Naive B cell (primary cell): ENCODE results near the gene OR10A6. TPM values are rescaled to one million over a fixed set of nuclear protein-coding genes. Genes with fewer than 3 reads are reported as not detected.

Experiments
- ATAC-seq, 2 donors: fragments of 150-1000 bp; cut with Tn5 transposase; 2 replicates each; pipeline ENCODE4 v1.10.0; 2021; ENCODE audit warnings: low read depth in 2 of 2, mild to moderate bottlenecking in 2 of 2, moderate library complexity in 2 of 2
- DNase-seq: peaks from one replicate; pipeline ENCODE4 v3.0.0; 2022
- H3K27ac Mint-ChIP-seq, 6 donors: one replicate each; pipeline ENCODE4 v1.8.0; 2020 to 2022; ENCODE audit warnings: mild to moderate bottlenecking in 6 of 6, mixed read lengths in 6 of 6, moderate library complexity in 5 of 6, inconsistent platforms in 2 of 6
- H3K27me3 Mint-ChIP-seq, 3 donors: one replicate each; pipeline ENCODE4 v1.8.0; 2021 to 2022; ENCODE audit warnings: mixed read lengths in 3 of 3, mild to moderate bottlenecking in 1 of 3
- H3K36me3 Mint-ChIP-seq, 2 donors: one replicate each; pipeline ENCODE4 v1.8.0; 2020 to 2022; ENCODE audit warnings: mixed read lengths in 2 of 2, inconsistent platforms in 1 of 2, mild to moderate bottlenecking in 1 of 2
- H3K4me1 Mint-ChIP-seq, 3 donors: one replicate each; pipeline ENCODE4 v1.8.0; 2020 to 2022; ENCODE audit warnings: mixed read lengths in 3 of 3, inconsistent platforms in 1 of 3, mild to moderate bottlenecking in 1 of 3, moderate library complexity in 1 of 3
- H3K4me3 Mint-ChIP-seq, 8 donors: one replicate each; pipeline ENCODE4 v1.8.0; 2020 to 2022; ENCODE audit warnings: mild to moderate bottlenecking in 8 of 8, mixed read lengths in 8 of 8, moderate library complexity in 8 of 8, inconsistent platforms in 2 of 8
- H3K9me3 Mint-ChIP-seq, 7 donors: one replicate each; pipeline ENCODE4 v1.8.0; 2020 to 2022; ENCODE audit warnings: mixed read lengths in 7 of 7, mild to moderate bottlenecking in 5 of 7, inconsistent platforms in 2 of 7, moderate library complexity in 1 of 7
- polyA plus RNA-seq, 6 donors: library from polyadenylated mRNA; unstranded; fragments of 300-500 nt; fragmentation: Illumina TruSeq; gene quantifications; one replicate each; pipeline ENCODE4 v1.2.3, GENCODE V29; 2021; ENCODE audit warnings: low read depth in 6 of 6

OR10A6 gene
- polyA plus RNA-seq, 6 donors from 2014 or later: not detected

DNA sequence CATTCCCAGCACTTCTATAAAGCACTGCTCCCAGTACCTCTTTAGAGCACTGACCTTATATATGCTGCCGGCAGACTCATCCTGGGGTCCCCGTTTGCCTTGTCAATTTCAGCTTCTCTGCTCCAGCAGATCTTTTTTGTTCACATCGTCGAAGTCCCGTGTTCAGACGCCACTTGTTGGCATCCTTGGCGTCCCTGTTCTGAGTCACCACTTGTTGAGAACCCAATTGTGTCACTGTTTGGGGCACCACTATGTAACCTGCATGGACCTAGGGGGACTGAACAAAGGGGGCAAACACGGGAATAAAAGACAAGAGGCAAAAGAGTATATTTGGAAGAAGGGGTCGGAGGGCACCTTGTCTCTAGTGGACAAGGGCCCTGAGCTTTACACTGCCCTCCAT, 25.5 kb downstream of the OR10A6 start:
- Mint-ChIP-seq H3K27me3 (peaks cover 34 to 75% (median 52%) of the 10 kb centered on the region in 3 donors), H3K9me3 (peaks cover 0 to 2% (median 0%) of the 10 kb centered on the region in 7 donors)

DNA sequence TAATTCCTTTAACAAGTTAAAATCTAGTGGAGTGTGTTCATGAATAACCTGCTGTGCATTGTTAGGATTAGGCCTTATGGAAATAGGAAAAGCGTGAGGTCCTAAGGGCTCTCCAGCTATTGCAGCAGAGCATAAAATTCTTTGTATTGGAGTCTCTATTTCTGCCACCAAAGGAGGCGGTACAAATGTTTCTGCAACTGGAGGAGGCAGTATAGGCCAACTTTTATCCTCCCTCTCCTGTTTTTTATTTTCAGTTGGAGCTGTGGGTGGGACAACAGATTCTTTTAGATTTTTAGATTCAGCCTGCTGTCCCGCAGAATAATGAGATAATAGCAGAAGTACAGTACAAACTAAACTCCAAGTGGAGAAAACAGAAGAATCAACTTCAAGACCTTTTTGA, 26.2 kb downstream of the OR10A6 start:
- ATAC-seq (no peak), DNase-seq (no peak)
- Mint-ChIP-seq H3K9me3 (peaks cover 0 to 3% (median 0%) of the 10 kb centered on the region in 7 donors), H3K36me3 (peaks cover 0 to 4% of the 10 kb centered on the region in 2 donors), H3K4me3 (no peak overlapping the region), H3K27me3 (peaks cover 29 to 69% (median 45%) of the 10 kb centered on the region in 3 donors), H3K4me1 (no peaks in the 10 kb centered on the region), H3K27ac (no peak overlapping the region)

More for the DNA sequence above, 25.5 kb downstream of the OR10A6 start:
- DNase-seq: no peak
- ATAC-seq: no peak
- H3K27ac Mint-ChIP-seq: no peak overlapping the region
- H3K4me3 Mint-ChIP-seq: no peak overlapping the region
- H3K36me3 Mint-ChIP-seq: no peaks in the 10 kb centered on the region
- no peaks in the 10 kb centered on the region for H3K4me1 Mint-ChIP-seq

DNA sequence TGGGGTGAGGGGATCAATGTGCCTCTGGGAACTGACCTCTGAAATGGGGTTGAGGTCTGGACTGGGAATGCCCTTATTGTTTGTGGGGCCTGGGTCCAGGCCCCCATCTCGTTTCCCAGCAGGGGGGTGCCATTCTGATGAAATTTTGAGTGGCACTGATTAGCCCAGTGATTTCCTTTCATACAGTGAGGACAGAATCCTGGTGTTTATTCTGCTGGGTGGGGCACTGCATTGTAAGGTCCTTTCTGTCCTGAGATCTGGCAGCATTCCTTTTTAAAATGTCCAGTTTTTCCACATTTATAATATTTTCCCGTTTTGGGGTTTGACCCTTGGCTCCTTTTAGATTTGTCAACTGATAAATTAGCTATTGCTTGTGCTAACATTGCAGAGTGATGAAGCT, 27.1 kb downstream of the OR10A6 start:
- no peak overlapping the region for H3K4me3 Mint-ChIP-seq
- peaks cover 0 to 10% (median 4%) of the 10 kb centered on the region in 7 donors for H3K9me3 Mint-ChIP-seq
- no peak overlapping the region for H3K27ac Mint-ChIP-seq
- H3K27me3 Mint-ChIP-seq: peaks cover 26 to 66% (median 42%) of the 10 kb centered on the region in 3 donors
- H3K4me1 Mint-ChIP-seq: no peaks in the 10 kb centered on the region
- no peak for DNase-seq
- H3K36me3 Mint-ChIP-seq: peaks cover 0 to 13% of the 10 kb centered on the region in 2 donors
- ATAC-seq: no peak

DNA sequence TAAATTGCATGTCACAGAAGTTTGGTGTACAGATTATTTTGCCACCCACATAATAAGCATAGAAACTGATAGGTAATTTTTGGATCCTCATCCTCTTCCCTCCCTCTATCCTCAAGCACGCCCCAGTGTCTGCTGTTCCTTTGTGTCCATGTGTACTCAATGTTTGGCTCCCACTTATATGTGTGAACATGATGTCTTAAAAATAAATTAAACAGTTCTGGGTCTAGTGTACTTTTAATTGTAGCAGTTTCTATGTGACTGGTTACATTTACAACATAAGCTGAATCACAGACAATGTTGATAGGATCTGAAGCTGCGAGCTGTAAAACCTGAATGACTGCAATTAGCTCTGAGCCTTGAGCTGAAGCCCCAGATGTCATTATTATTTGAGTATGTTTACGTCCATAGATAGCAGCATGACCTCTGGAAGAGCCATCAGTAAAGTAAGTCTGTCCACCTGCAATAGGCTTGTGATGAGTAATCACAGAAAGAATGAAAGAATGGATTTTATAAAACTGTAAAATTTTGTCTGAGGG, 29.7 kb downstream of the OR10A6 start:
- DNase-seq (no peak), ATAC-seq (no peak)
- Mint-ChIP-seq H3K27me3 (peaks cover 17 to 54% (median 38%) of the 10 kb centered on the region in 3 donors), H3K9me3 (peaks cover 0 to 21% (median 7%) of the 10 kb centered on the region in 7 donors), H3K36me3 (peaks cover 0 to 15% of the 10 kb centered on the region in 2 donors), H3K4me1 (no peaks in the 10 kb centered on the region), H3K27ac (no peak overlapping the region), H3K4me3 (no peak overlapping the region)

DNA sequence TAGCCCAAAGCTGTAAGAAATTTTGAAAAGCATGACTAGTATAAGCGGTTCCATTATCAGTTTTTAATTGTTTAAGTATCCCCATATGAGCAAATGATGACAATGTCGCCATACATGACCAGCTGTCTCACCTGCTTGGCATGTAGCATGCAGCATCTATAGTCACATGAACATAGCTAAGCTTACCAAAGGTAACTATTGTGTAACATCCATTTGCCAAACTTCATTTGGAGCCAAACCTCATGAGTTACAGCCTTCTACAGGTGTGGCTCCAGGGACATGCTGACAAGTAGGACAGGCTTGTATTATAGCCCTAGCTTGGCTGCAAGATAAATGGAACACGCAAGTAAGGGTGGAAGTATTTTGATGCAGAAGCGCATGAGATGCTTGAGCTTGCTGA, 30.4 kb downstream of the OR10A6 start:
- H3K27ac Mint-ChIP-seq: no peak overlapping the region
- H3K4me3 Mint-ChIP-seq: no peak overlapping the region
- peaks cover 0 to 15% of the 10 kb centered on the region in 2 donors for H3K36me3 Mint-ChIP-seq
- no peaks in the 10 kb centered on the region for H3K4me1 Mint-ChIP-seq
- DNase-seq (no peak), ATAC-seq (no peak)
- H3K27me3 Mint-ChIP-seq: peaks cover 13 to 49% (median 31%) of the 10 kb centered on the region in 3 donors
- H3K9me3 Mint-ChIP-seq: peaks cover 0 to 22% (median 8%) of the 10 kb centered on the region in 7 donors

DNA sequence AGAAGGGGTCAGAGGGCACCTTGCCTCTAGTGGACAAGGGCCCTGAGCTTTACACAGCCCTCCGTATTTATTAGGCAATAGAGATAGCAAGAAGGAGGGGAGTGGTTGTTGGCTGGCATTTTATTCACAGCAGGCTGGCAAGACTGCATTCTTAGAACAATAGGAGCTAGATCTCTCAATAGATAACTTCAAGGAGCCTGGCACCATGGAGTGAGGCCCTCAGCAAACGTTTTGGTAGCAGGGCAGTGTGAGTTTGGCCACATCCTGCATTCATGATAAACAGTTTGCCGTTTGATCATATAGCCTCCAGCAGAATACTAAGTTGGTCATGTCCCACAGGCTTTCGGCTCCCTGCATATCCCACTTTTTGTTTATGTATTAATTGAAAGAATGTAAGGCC, 31.6 kb downstream of the OR10A6 start:
- H3K27me3 Mint-ChIP-seq: peaks cover 13 to 40% (median 28%) of the 10 kb centered on the region in 3 donors
- no peak overlapping the region for H3K4me3 Mint-ChIP-seq
- ATAC-seq (no peak), DNase-seq (no peak)
- no peaks in the 10 kb centered on the region for H3K4me1 Mint-ChIP-seq
- peaks cover 6 to 21% of the 10 kb centered on the region in 2 donors for H3K36me3 Mint-ChIP-seq
- H3K27ac Mint-ChIP-seq: no peak overlapping the region
- H3K9me3 Mint-ChIP-seq: peaks cover 0 to 29% (median 13%) of the 10 kb centered on the region in 7 donors

DNA sequence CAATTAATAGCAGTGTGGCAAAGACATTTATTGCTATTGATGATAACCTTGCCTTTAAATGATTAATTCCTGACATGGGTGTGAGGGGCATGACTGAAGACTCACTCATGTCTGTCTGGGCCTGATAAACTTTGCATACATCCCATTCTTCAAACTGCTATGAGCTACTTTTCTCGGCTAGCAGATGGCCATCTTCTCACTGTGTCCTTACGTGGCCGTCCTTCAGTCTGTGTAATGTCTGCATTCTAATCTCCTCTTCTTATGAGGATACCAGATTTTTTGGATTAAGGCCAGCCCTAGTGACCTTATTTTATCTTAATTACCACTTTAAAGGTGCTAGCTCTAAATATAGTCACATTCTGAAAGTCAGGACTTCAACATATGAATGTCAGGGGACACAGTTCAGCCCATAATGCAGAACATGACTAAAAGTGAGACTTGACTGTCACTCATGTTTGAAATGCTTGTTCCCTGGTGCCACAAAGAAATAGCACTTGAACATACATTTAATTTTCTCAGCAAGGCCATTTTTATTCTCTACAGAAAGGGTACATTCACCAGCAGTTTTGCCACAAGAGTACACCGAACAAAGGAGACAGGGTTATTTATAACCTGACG, 32.3 kb downstream of the OR10A6 start:
- Mint-ChIP-seq H3K4me3 (no peak overlapping the region), H3K9me3 (peaks cover 0 to 29% (median 13%) of the 10 kb centered on the region in 7 donors), H3K36me3 (peaks cover 6 to 21% of the 10 kb centered on the region in 2 donors), H3K27me3 (peaks cover 13 to 33% (median 22%) of the 10 kb centered on the region in 3 donors), H3K27ac (no peak overlapping the region), H3K4me1 (no peaks in the 10 kb centered on the region)
- ATAC-seq: no peak
- DNase-seq: no peak

DNA sequence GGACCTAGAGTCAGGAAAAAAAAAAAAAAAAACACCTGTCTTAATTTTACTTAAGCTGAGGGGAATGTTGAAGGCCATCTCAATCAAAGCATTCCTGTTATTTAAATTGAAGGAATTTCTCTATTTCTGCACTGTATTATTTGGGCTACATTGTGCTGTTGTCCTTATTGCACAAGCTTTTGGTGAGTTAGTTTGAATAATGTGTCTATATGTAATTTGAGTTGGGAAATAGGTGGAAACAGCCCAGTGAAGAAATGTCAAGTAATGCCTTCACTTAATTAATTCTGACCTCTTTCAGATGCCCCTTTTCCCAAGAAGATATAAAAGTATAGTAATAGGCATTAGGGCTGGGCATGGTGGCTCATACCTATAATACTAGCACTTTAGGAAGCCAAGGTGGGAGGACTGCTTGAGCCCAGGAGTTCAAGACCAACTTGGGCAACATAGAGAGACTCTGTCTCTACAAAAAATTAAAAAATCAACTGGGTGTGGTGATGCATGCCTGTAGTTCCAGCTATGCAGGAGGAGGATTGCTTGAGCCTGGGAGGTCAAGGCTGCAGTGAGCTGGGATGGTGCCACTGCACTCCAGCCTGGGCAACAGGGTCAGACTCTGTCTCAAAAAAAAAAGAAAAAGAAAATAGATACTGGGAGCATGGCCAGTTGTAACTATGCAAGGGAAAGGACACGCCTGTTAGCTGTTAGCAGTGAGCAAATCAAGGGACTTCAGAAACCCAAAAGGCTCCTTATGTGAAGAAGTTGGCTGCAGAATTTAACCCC, 34.9 kb downstream of the OR10A6 start:
- ATAC-seq: no peak
- Mint-ChIP-seq H3K4me1 (peaks cover 10 to 13% (median 12%) of the 10 kb centered on the region in 3 donors), H3K4me3 (no peak overlapping the region), H3K27me3 (peaks cover 0 to 7% (median 6%) of the 10 kb centered on the region in 3 donors), H3K9me3 (peaks cover 0 to 29% (median 13%) of the 10 kb centered on the region in 7 donors), H3K27ac (no peak overlapping the region), H3K36me3 (peaks cover 6 to 21% of the 10 kb centered on the region in 2 donors)
- DNase-seq: no peak

DNA sequence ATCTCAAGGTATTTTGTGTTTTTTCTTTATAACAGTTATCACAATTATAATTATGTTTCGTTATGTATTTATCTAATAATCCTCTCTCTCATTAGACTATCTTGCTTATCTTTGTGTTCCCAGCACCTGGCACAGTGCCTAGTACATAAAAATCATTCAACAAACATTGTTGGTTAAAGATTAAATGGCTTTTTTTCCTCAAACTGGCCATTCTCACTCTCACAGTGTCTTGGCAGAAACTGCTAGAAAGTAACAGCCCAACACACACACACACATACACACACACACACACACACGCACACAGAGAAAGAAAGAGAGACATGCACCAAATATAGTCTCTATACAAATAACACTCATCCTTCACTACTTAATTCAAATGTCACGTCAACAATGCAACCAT, 36.8 kb downstream of the OR10A6 start:
- peak overlapping the region in 1 of 6 donors; percentile 36 for H3K27ac Mint-ChIP-seq
- H3K36me3 Mint-ChIP-seq: peaks cover 6 to 12% of the 10 kb centered on the region in 2 donors
- ATAC-seq: no peak

DNA sequence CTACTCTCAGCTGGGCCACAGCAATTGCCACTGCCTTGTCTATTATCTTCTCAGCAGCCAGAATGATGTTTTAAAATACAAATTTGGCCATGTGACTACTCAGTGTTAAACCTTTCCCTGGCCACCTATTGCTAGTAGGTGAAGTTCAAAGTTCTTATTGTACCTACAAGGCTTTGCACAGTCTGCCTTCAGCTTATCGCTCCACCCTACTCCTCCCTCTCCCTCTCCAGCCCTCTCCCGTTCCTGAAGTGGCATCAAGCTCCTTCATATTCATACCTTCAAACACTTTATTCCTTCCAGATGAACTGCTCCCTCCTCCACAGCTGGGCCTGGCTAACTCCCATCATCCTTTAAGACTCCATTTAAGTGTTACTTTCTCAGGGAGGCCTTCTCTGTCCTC, 37.3 kb downstream of the OR10A6 start:
- H3K4me3 Mint-ChIP-seq: no peak overlapping the region
- H3K27ac Mint-ChIP-seq: peak overlapping the region in 2 of 6 donors; percentile 36 to 69
- no peak for DNase-seq
- no peak for ATAC-seq
- peaks cover 21 to 32% (median 23%) of the 10 kb centered on the region in 3 donors for H3K4me1 Mint-ChIP-seq
- H3K36me3 Mint-ChIP-seq: peaks cover 6 to 7% of the 10 kb centered on the region in 2 donors
- H3K27me3 Mint-ChIP-seq: peaks cover 0 to 6% (median 0%) of the 10 kb centered on the region in 3 donors
- H3K9me3 Mint-ChIP-seq: peaks cover 0 to 22% (median 7%) of the 10 kb centered on the region in 7 donors

More for the DNA sequence above, 36.8 kb downstream of the OR10A6 start:
- Mint-ChIP-seq H3K4me1 (peaks cover 21 to 31% (median 23%) of the 10 kb centered on the region in 3 donors), H3K27me3 (peaks cover 0 to 6% (median 0%) of the 10 kb centered on the region in 3 donors), H3K4me3 (no peak overlapping the region), H3K9me3 (peaks cover 0 to 27% (median 10%) of the 10 kb centered on the region in 7 donors)
- DNase-seq: no peak

DNA sequence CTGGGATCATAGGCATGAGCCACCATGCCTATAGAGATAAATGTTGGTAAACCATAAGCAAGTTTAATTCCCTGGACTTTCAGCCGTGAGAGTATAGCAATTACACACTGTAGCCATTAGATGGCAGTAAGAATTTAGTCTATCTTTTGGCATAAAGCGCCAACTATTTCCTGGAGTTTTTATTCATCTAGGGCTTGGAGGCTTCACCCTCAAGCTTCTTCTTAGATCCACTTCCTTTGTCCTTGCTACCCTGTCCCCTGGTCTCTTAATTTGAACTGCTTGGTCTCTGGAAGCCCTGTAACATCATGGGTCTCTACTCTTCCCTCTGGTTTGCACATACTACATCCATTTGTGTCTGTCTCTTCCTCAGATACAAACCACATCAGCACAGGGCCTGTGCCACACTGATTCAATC, 38.2 kb downstream of the OR10A6 start:
- peaks cover 21 to 32% (median 23%) of the 10 kb centered on the region in 3 donors for H3K4me1 Mint-ChIP-seq
- peaks cover 0 to 6% (median 0%) of the 10 kb centered on the region in 3 donors for H3K27me3 Mint-ChIP-seq
- ATAC-seq (peak; percentile 43), DNase-seq (peak; percentile 10)
- peak overlapping the region in 3 of 6 donors; percentile 12 to 68 (median 23) for H3K27ac Mint-ChIP-seq
- H3K4me3 Mint-ChIP-seq: peak overlapping the region in 1 of 8 donors; percentile 30
- H3K36me3 Mint-ChIP-seq: peaks cover 6 to 7% of the 10 kb centered on the region in 2 donors
- peaks cover 0 to 19% (median 5%) of the 10 kb centered on the region in 7 donors for H3K9me3 Mint-ChIP-seq

DNA sequence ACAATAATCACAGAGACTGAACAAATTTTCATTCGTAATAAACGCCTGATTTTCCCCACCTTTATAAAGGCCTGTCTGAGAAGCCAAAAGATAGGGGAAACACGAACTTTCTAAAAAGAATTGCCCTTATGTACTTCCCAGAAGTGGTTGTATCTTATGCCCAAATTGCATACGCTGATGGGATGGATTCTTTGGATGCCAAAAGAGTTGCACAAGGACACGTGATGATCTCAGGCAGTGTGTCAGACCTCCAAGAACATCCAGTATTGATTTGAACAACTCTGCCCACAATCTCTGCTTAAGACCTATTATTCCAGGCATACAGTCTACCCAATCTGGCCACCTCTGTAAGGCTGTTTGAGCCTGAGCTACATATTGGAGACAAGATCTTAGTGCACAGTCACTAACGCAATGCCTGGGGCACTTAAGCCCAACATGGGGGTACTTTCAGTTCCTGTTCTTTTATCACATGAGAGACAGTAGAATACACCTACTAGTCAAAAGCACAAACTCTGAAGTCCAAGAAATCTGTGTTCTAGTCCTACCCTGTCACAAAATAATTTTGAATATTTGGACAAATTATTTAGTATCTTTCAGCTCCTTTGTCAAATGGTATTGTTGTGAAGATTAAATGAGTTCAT, 38.9 kb downstream of the OR10A6 start:
- Mint-ChIP-seq H3K9me3 (peaks cover 0 to 12% (median 5%) of the 10 kb centered on the region in 7 donors), H3K4me1 (peaks cover 21 to 32% (median 23%) of the 10 kb centered on the region in 3 donors), H3K27ac (peak overlapping the region in 4 of 6 donors; percentile 12 to 68 (median 20)), H3K27me3 (peaks cover 0 to 6% (median 0%) of the 10 kb centered on the region in 3 donors), H3K36me3 (peaks cover 6 to 7% of the 10 kb centered on the region in 2 donors), H3K4me3 (no peak overlapping the region)
- DNase-seq: peak; percentile 21
- ATAC-seq: peak; percentile 89 to 90
